Measurements from ENCODE around the gene UTS2.

Gene UTS2

GRCh38 chr1:7839526-7839925 lies 13.3 kb downstream of the UTS2 start:
- H3K9ac ChIP-seq (ENCODE audit: low read depth, low read length) = no peak overlapping the region
- H3K4me3 ChIP-seq (ENCODE audit: low read length) = no peak overlapping the region
- no peaks in the 10 kb centered on the region for H3K9me3 ChIP-seq (replicated peaks; ENCODE audit: low read length)
- H3K27me3 ChIP-seq (ENCODE audit: control insufficient read depth, insufficient read depth, low read length) = no peaks in the 10 kb centered on the region
- H3K36me3 ChIP-seq (ENCODE audit: insufficient read depth, low read length) = no peaks in the 10 kb centered on the region
- no peak overlapping the region for H3K4me2 ChIP-seq (ENCODE audit: low read length)
- H3K4me1 ChIP-seq (ENCODE audit: control insufficient read depth, insufficient read depth, low read length) = no peaks in the 10 kb centered on the region

GRCh38 chr1:7838714-7839113 lies 14.2 kb downstream of the UTS2 start:
- no peaks in the 10 kb centered on the region for H3K9me3 ChIP-seq (replicated peaks; ENCODE audit: low read length)
- no peaks in the 10 kb centered on the region for H3K4me1 ChIP-seq (ENCODE audit: control insufficient read depth, insufficient read depth, low read length)
- no peak overlapping the region for H3K4me3 ChIP-seq (ENCODE audit: low read length)
- H3K4me2 ChIP-seq (ENCODE audit: low read length) = no peak overlapping the region
- no peaks in the 10 kb centered on the region for H3K27me3 ChIP-seq (ENCODE audit: control insufficient read depth, insufficient read depth, low read length)
- no peak overlapping the region for H3K9ac ChIP-seq (ENCODE audit: low read depth, low read length)
- no peaks in the 10 kb centered on the region for H3K36me3 ChIP-seq (ENCODE audit: insufficient read depth, low read length)

- H3K4me2 ChIP-seq (ENCODE audit: low read length) = no peak overlapping the region
- H3K27me3 ChIP-seq (ENCODE audit: control insufficient read depth, insufficient read depth, low read length) = no peaks in the 10 kb centered on the region
- no peak overlapping the region for H3K9ac ChIP-seq (ENCODE audit: low read depth, low read length)
- H3K36me3 ChIP-seq (ENCODE audit: insufficient read depth, low read length) = no peaks in the 10 kb centered on the region
- no peaks in the 10 kb centered on the region for H3K9me3 ChIP-seq (replicated peaks; ENCODE audit: low read length)
- H3K4me3 ChIP-seq (ENCODE audit: low read length) = no peak overlapping the region
- no peaks in the 10 kb centered on the region for H3K4me1 ChIP-seq (ENCODE audit: control insufficient read depth, insufficient read depth, low read length)
Measured at GRCh38 chr1:7833035-7833434, 19.8 kb downstream of the UTS2 start.

GRCh38 chr1:7831458-7831857 lies 21.4 kb downstream of the UTS2 start:
- no peak overlapping the region for H3K4me3 ChIP-seq (ENCODE audit: low read length)
- no peaks in the 10 kb centered on the region for H3K4me1 ChIP-seq (ENCODE audit: control insufficient read depth, insufficient read depth, low read length)
- H3K27me3 ChIP-seq (ENCODE audit: control insufficient read depth, insufficient read depth, low read length) = no peaks in the 10 kb centered on the region
- H3K9ac ChIP-seq (ENCODE audit: low read depth, low read length) = no peak overlapping the region
- no peaks in the 10 kb centered on the region for H3K36me3 ChIP-seq (ENCODE audit: insufficient read depth, low read length)
- no peaks in the 10 kb centered on the region for H3K9me3 ChIP-seq (replicated peaks; ENCODE audit: low read length)
- H3K4me2 ChIP-seq (ENCODE audit: low read length) = no peak overlapping the region

GRCh38 chr1:7827126-7827955 lies 25.5 kb downstream of the UTS2 start:
- H3K4me2 ChIP-seq (ENCODE audit: low read length) = no peak overlapping the region
- H3K27me3 ChIP-seq (ENCODE audit: control insufficient read depth, insufficient read depth, low read length) = no peaks in the 10 kb centered on the region
- H3K4me1 ChIP-seq (ENCODE audit: control insufficient read depth, insufficient read depth, low read length) = no peaks in the 10 kb centered on the region
- no peaks in the 10 kb centered on the region for H3K36me3 ChIP-seq (ENCODE audit: insufficient read depth, low read length)
- H3K4me3 ChIP-seq (ENCODE audit: low read length) = peak overlapping the region; percentile 28
- no peak overlapping the region for H3K9ac ChIP-seq (ENCODE audit: low read depth, low read length)
- H3K9me3 ChIP-seq (replicated peaks; ENCODE audit: low read length) = no peaks in the 10 kb centered on the region

GRCh38 chr1:7826363-7826762 lies 26.5 kb downstream of the UTS2 start:
- Histone ChIP-seq H3K4me3 (ENCODE audit: low read length) (no peak overlapping the region), H3K36me3 (ENCODE audit: insufficient read depth, low read length) (no peaks in the 10 kb centered on the region), H3K9ac (ENCODE audit: low read depth, low read length) (no peak overlapping the region), H3K4me2 (ENCODE audit: low read length) (no peak overlapping the region), H3K4me1 (ENCODE audit: control insufficient read depth, insufficient read depth, low read length) (no peaks in the 10 kb centered on the region), H3K9me3 (replicated peaks; ENCODE audit: low read length) (no peaks in the 10 kb centered on the region), H3K27me3 (ENCODE audit: control insufficient read depth, insufficient read depth, low read length) (no peaks in the 10 kb centered on the region)

- H3K36me3 ChIP-seq (ENCODE audit: insufficient read depth, low read length) = no peaks in the 10 kb centered on the region
- H3K4me2 ChIP-seq (ENCODE audit: low read length) = no peak overlapping the region
- no peak overlapping the region for H3K9ac ChIP-seq (ENCODE audit: low read depth, low read length)
- no peaks in the 10 kb centered on the region for H3K27me3 ChIP-seq (ENCODE audit: control insufficient read depth, insufficient read depth, low read length)
- H3K4me3 ChIP-seq (ENCODE audit: low read length) = no peak overlapping the region
- no peaks in the 10 kb centered on the region for H3K9me3 ChIP-seq (replicated peaks; ENCODE audit: low read length)
- no peaks in the 10 kb centered on the region for H3K4me1 ChIP-seq (ENCODE audit: control insufficient read depth, insufficient read depth, low read length)
Measured at GRCh38 chr1:7824701-7825100, 28.2 kb downstream of the UTS2 start.

GRCh38 chr1:7821282-7821681 lies 31.6 kb downstream of the UTS2 start:
- H3K36me3 ChIP-seq (ENCODE audit: insufficient read depth, low read length) = no peaks in the 10 kb centered on the region
- H3K27me3 ChIP-seq (ENCODE audit: control insufficient read depth, insufficient read depth, low read length) = no peaks in the 10 kb centered on the region
- no peaks in the 10 kb centered on the region for H3K9me3 ChIP-seq (replicated peaks; ENCODE audit: low read length)
- H3K4me3 ChIP-seq (ENCODE audit: low read length) = no peak overlapping the region
- no peak overlapping the region for H3K4me2 ChIP-seq (ENCODE audit: low read length)
- H3K9ac ChIP-seq (ENCODE audit: low read depth, low read length) = no peak overlapping the region
- H3K4me1 ChIP-seq (ENCODE audit: control insufficient read depth, insufficient read depth, low read length) = no peaks in the 10 kb centered on the region

- Histone ChIP-seq H3K9ac (ENCODE audit: low read depth, low read length) (no peak overlapping the region), H3K9me3 (replicated peaks; ENCODE audit: low read length) (peaks cover 9% of the 10 kb centered on the region), H3K27me3 (ENCODE audit: control insufficient read depth, insufficient read depth, low read length) (no peaks in the 10 kb centered on the region), H3K4me2 (ENCODE audit: low read length) (no peak overlapping the region), H3K36me3 (ENCODE audit: insufficient read depth, low read length) (no peaks in the 10 kb centered on the region), H3K4me1 (ENCODE audit: control insufficient read depth, insufficient read depth, low read length) (peaks cover 6% of the 10 kb centered on the region), H3K4me3 (ENCODE audit: low read length) (no peak overlapping the region)
Measured at GRCh38 chr1:7813677-7814373, 39.0 kb downstream of the UTS2 start.

- Histone ChIP-seq H3K4me3 (ENCODE audit: low read length) (no peak overlapping the region), H3K27me3 (ENCODE audit: control insufficient read depth, insufficient read depth, low read length) (no peaks in the 10 kb centered on the region), H3K4me2 (ENCODE audit: low read length) (no peak overlapping the region), H3K9ac (ENCODE audit: low read depth, low read length) (no peak overlapping the region), H3K9me3 (replicated peaks; ENCODE audit: low read length) (peaks cover 9% of the 10 kb centered on the region), H3K4me1 (ENCODE audit: control insufficient read depth, insufficient read depth, low read length) (peaks cover 6% of the 10 kb centered on the region), H3K36me3 (ENCODE audit: insufficient read depth, low read length) (no peaks in the 10 kb centered on the region)
Measured at GRCh38 chr1:7811476-7811875, 41.4 kb downstream of the UTS2 start.

- Histone ChIP-seq H3K36me3 (ENCODE audit: insufficient read depth, low read length) (no peaks in the 10 kb centered on the region), H3K4me3 (ENCODE audit: low read length) (no peak overlapping the region)
Measured at GRCh38 chr1:7810395-7810794, 42.5 kb downstream of the UTS2 start.

GRCh38 chr1:7809742-7810141 lies 43.1 kb downstream of the UTS2 start:
- no peak overlapping the region for H3K4me3 ChIP-seq (ENCODE audit: low read length)
- peaks cover 9% of the 10 kb centered on the region for H3K9me3 ChIP-seq (replicated peaks; ENCODE audit: low read length)
- H3K4me1 ChIP-seq (ENCODE audit: control insufficient read depth, insufficient read depth, low read length) = peaks cover 6% of the 10 kb centered on the region
- no peaks in the 10 kb centered on the region for H3K27me3 ChIP-seq (ENCODE audit: control insufficient read depth, insufficient read depth, low read length)
- no peaks in the 10 kb centered on the region for H3K36me3 ChIP-seq (ENCODE audit: insufficient read depth, low read length)
- H3K4me2 ChIP-seq (ENCODE audit: low read length) = no peak overlapping the region
- no peak overlapping the region for H3K9ac ChIP-seq (ENCODE audit: low read depth, low read length)

More at GRCh38 chr1:7810395-7810794, 42.5 kb downstream of the UTS2 start:
- H3K9ac ChIP-seq (ENCODE audit: low read depth, low read length) = no peak overlapping the region
- peaks cover 9% of the 10 kb centered on the region for H3K9me3 ChIP-seq (replicated peaks; ENCODE audit: low read length)
- H3K4me2 ChIP-seq (ENCODE audit: low read length) = no peak overlapping the region
- peaks cover 6% of the 10 kb centered on the region for H3K4me1 ChIP-seq (ENCODE audit: control insufficient read depth, insufficient read depth, low read length)
- no peaks in the 10 kb centered on the region for H3K27me3 ChIP-seq (ENCODE audit: control insufficient read depth, insufficient read depth, low read length)
